Measurements from ENCODE around the gene CLDN1.
A peak's percentile ranks its signal among the peaks of the same experiment; 100 is the strongest.

Gene CLDN1

GRCh38 chr3:190308154-190308553 is 14.1 kb downstream of the CLDN1 start:
- Histone ChIP-seq H3K9ac (ENCODE audit: low read depth, low read length) (no peak overlapping the region), H3K4me1 (ENCODE audit: control insufficient read depth, insufficient read depth, low read length) (no peaks in the 10 kb centered on the region), H3K9me3 (ENCODE audit: control insufficient read depth, insufficient read depth, low read length) (no peaks in the 10 kb centered on the region), H3K36me3 (ENCODE audit: control insufficient read depth, insufficient read depth, low read length) (no peaks in the 10 kb centered on the region), H3K4me3 (ENCODE audit: low read depth, low read length) (no peak overlapping the region), H3K27me3 (ENCODE audit: control insufficient read depth, insufficient read depth, low read length) (no peaks in the 10 kb centered on the region), H3K27ac (ENCODE audit: low read depth, low read length) (no peak overlapping the region)

- Histone ChIP-seq H3K27ac (ENCODE audit: low read depth, low read length) (peak overlapping the region; percentile 51), H3K9me3 (ENCODE audit: control insufficient read depth, insufficient read depth, low read length) (no peaks in the 10 kb centered on the region), H3K4me3 (ENCODE audit: low read depth, low read length) (no peak overlapping the region), H3K9ac (ENCODE audit: low read depth, low read length) (no peak overlapping the region), H3K27me3 (ENCODE audit: control insufficient read depth, insufficient read depth, low read length) (no peaks in the 10 kb centered on the region), H3K4me1 (ENCODE audit: control insufficient read depth, insufficient read depth, low read length) (no peaks in the 10 kb centered on the region), H3K36me3 (ENCODE audit: control insufficient read depth, insufficient read depth, low read length) (no peaks in the 10 kb centered on the region)
Observed at GRCh38 chr3:190307164-190307545, 15.1 kb downstream of the CLDN1 start.

- no peaks in the 10 kb centered on the region for H3K4me1 ChIP-seq (ENCODE audit: control insufficient read depth, insufficient read depth, low read length)
- H3K9me3 ChIP-seq (ENCODE audit: control insufficient read depth, insufficient read depth, low read length): no peaks in the 10 kb centered on the region
- H3K27ac ChIP-seq (ENCODE audit: low read depth, low read length): peak overlapping the region; percentile 51
- H3K4me3 ChIP-seq (ENCODE audit: low read depth, low read length): no peak overlapping the region
- H3K36me3 ChIP-seq (ENCODE audit: control insufficient read depth, insufficient read depth, low read length): no peaks in the 10 kb centered on the region
- H3K27me3 ChIP-seq (ENCODE audit: control insufficient read depth, insufficient read depth, low read length): no peaks in the 10 kb centered on the region
- no peak overlapping the region for H3K9ac ChIP-seq (ENCODE audit: low read depth, low read length)
Observed at GRCh38 chr3:190306513-190307163, 15.6 kb downstream of the CLDN1 start.

- Histone ChIP-seq H3K27ac (ENCODE audit: low read depth, low read length) (no peak overlapping the region), H3K36me3 (ENCODE audit: control insufficient read depth, insufficient read depth, low read length) (no peaks in the 10 kb centered on the region), H3K4me1 (ENCODE audit: control insufficient read depth, insufficient read depth, low read length) (no peaks in the 10 kb centered on the region)
Observed at GRCh38 chr3:190306026-190306425, 16.2 kb downstream of the CLDN1 start.

GRCh38 chr3:190305406-190305805 is 16.8 kb downstream of the CLDN1 start:
- Histone ChIP-seq H3K9ac (ENCODE audit: low read depth, low read length) (no peak overlapping the region), H3K9me3 (ENCODE audit: control insufficient read depth, insufficient read depth, low read length) (no peaks in the 10 kb centered on the region), H3K27me3 (ENCODE audit: control insufficient read depth, insufficient read depth, low read length) (no peaks in the 10 kb centered on the region), H3K4me1 (ENCODE audit: control insufficient read depth, insufficient read depth, low read length) (no peaks in the 10 kb centered on the region), H3K4me3 (ENCODE audit: low read depth, low read length) (no peak overlapping the region), H3K27ac (ENCODE audit: low read depth, low read length) (no peak overlapping the region), H3K36me3 (ENCODE audit: control insufficient read depth, insufficient read depth, low read length) (no peaks in the 10 kb centered on the region)

More at GRCh38 chr3:190306026-190306425, 16.2 kb downstream of the CLDN1 start:
- no peaks in the 10 kb centered on the region for H3K9me3 ChIP-seq (ENCODE audit: control insufficient read depth, insufficient read depth, low read length)
- no peak overlapping the region for H3K4me3 ChIP-seq (ENCODE audit: low read depth, low read length)
- H3K27me3 ChIP-seq (ENCODE audit: control insufficient read depth, insufficient read depth, low read length): no peaks in the 10 kb centered on the region
- H3K9ac ChIP-seq (ENCODE audit: low read depth, low read length): no peak overlapping the region

DNA sequence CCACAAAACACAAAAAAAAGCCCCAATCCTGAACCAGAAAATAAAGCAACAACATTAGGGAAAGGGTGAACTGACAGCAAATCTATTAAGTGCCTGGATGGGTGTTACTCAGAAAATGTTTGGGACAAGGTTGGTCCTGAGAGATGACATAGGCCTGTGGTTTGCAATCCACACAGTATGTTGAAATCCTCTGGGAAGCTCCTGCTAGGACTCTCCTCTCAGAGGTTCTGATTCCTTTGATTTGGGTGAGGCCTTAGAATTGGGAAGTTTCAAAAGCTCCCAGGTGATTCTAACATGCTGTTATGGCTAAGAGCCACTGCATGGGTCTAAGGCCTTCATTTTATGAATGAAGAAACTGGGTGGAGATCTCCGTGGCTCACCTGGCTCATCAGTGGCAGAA is 18.4 kb downstream of the CLDN1 start:
- Histone ChIP-seq H3K9ac (ENCODE audit: low read depth, low read length) (no peak overlapping the region), H3K4me3 (ENCODE audit: low read depth, low read length) (no peak overlapping the region), H3K4me1 (ENCODE audit: control insufficient read depth, insufficient read depth, low read length) (no peaks in the 10 kb centered on the region), H3K27me3 (ENCODE audit: control insufficient read depth, insufficient read depth, low read length) (no peaks in the 10 kb centered on the region), H3K9me3 (ENCODE audit: control insufficient read depth, insufficient read depth, low read length) (no peaks in the 10 kb centered on the region), H3K27ac (ENCODE audit: low read depth, low read length) (no peak overlapping the region), H3K36me3 (ENCODE audit: control insufficient read depth, insufficient read depth, low read length) (no peaks in the 10 kb centered on the region)

GRCh38 chr3:190302212-190302867 is 19.9 kb downstream of the CLDN1 start:
- Histone ChIP-seq H3K4me1 (ENCODE audit: control insufficient read depth, insufficient read depth, low read length) (no peaks in the 10 kb centered on the region), H3K27me3 (ENCODE audit: control insufficient read depth, insufficient read depth, low read length) (no peaks in the 10 kb centered on the region), H3K4me3 (ENCODE audit: low read depth, low read length) (no peak overlapping the region), H3K27ac (ENCODE audit: low read depth, low read length) (no peak overlapping the region), H3K9ac (ENCODE audit: low read depth, low read length) (no peak overlapping the region), H3K36me3 (ENCODE audit: control insufficient read depth, insufficient read depth, low read length) (no peaks in the 10 kb centered on the region), H3K9me3 (ENCODE audit: control insufficient read depth, insufficient read depth, low read length) (no peaks in the 10 kb centered on the region)

GRCh38 chr3:190301591-190301990 is 20.7 kb downstream of the CLDN1 start:
- Histone ChIP-seq H3K9me3 (ENCODE audit: control insufficient read depth, insufficient read depth, low read length) (no peaks in the 10 kb centered on the region), H3K36me3 (ENCODE audit: control insufficient read depth, insufficient read depth, low read length) (no peaks in the 10 kb centered on the region), H3K4me1 (ENCODE audit: control insufficient read depth, insufficient read depth, low read length) (no peaks in the 10 kb centered on the region), H3K9ac (ENCODE audit: low read depth, low read length) (no peak overlapping the region), H3K27me3 (ENCODE audit: control insufficient read depth, insufficient read depth, low read length) (no peaks in the 10 kb centered on the region), H3K27ac (ENCODE audit: low read depth, low read length) (no peak overlapping the region), H3K4me3 (ENCODE audit: low read depth, low read length) (no peak overlapping the region)

GRCh38 chr3:190299969-190300368 is 22.3 kb downstream of the CLDN1 start:
- Histone ChIP-seq H3K9me3 (ENCODE audit: control insufficient read depth, insufficient read depth, low read length) (no peaks in the 10 kb centered on the region), H3K27ac (ENCODE audit: low read depth, low read length) (no peak overlapping the region), H3K4me3 (ENCODE audit: low read depth, low read length) (no peak overlapping the region), H3K36me3 (ENCODE audit: control insufficient read depth, insufficient read depth, low read length) (no peaks in the 10 kb centered on the region), H3K4me1 (ENCODE audit: control insufficient read depth, insufficient read depth, low read length) (no peaks in the 10 kb centered on the region), H3K27me3 (ENCODE audit: control insufficient read depth, insufficient read depth, low read length) (no peaks in the 10 kb centered on the region), H3K9ac (ENCODE audit: low read depth, low read length) (no peak overlapping the region)

DNA sequence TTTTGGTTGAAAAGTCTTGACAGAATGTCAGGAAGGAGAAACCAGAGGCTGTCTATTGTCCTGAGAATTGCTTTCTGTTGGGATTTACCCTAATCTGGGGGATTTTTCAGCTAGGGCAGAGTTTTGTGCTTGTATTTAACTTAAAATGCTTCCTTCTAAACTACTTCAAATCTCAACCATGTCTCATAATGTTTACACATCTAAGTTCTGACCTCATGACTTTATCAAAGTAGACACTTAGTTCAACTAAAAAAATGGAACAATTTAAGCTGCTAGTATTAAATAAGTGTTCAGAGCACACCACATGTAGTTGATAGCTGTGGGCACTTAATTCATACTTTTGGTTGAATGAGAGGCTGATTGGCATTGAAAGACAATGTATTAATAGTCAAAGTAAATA is 28.2 kb downstream of the CLDN1 start:
- Histone ChIP-seq H3K36me3 (ENCODE audit: control insufficient read depth, insufficient read depth, low read length) (no peaks in the 10 kb centered on the region), H3K4me3 (ENCODE audit: low read depth, low read length) (no peak overlapping the region)

DNA sequence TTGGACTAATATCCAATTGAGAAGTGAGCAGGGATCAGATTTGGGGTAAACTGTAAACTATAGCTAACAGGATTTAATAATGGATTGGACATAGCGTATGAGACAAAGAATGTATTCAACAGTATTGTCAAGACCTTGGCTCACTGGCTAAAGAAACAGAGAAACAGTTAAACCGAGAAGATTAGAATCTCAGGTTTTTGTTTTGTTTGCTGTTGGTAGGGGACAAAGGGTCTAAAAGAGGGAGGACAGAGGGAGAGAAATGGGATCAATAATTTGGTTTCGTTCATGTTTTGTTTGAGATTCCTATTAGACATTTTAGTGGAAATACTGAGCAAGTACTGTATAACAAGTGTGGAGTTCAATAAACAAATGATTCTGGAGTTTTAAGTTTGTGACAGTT is 28.6 kb downstream of the CLDN1 start:
- H3K27ac ChIP-seq (ENCODE audit: low read depth, low read length): no peak overlapping the region
- no peak overlapping the region for H3K4me3 ChIP-seq (ENCODE audit: low read depth, low read length)
- no peaks in the 10 kb centered on the region for H3K4me1 ChIP-seq (ENCODE audit: control insufficient read depth, insufficient read depth, low read length)
- no peaks in the 10 kb centered on the region for H3K27me3 ChIP-seq (ENCODE audit: control insufficient read depth, insufficient read depth, low read length)
- H3K36me3 ChIP-seq (ENCODE audit: control insufficient read depth, insufficient read depth, low read length): no peaks in the 10 kb centered on the region
- 0 out of 2 replicates have a peak, but pooled peaks cover 5% of the 10 kb centered on the region for H3K9me3 ChIP-seq (ENCODE audit: control insufficient read depth, insufficient read depth, low read length)
- no peak overlapping the region for H3K9ac ChIP-seq (ENCODE audit: low read depth, low read length)

More for the DNA sequence above, 28.2 kb downstream of the CLDN1 start:
- Histone ChIP-seq H3K9ac (ENCODE audit: low read depth, low read length) (no peak overlapping the region), H3K9me3 (ENCODE audit: control insufficient read depth, insufficient read depth, low read length) (0 out of 2 replicates have a peak, but pooled peaks cover 5% of the 10 kb centered on the region), H3K27me3 (ENCODE audit: control insufficient read depth, insufficient read depth, low read length) (no peaks in the 10 kb centered on the region), H3K4me1 (ENCODE audit: control insufficient read depth, insufficient read depth, low read length) (no peaks in the 10 kb centered on the region), H3K27ac (ENCODE audit: low read depth, low read length) (no peak overlapping the region)

Measured in HUES48 (cell line).